K562 (cell line): ENCODE measurements around the gene TMCO4.

Experiments used
- ATF1 ChIP-seq, 2 experiments: fragments of 450-650 bp in 1 of 2; IDR thresholded peaks; 2 replicates each; pipeline ENCODE4 v1.6.1; 2016; ENCODE audit warnings: missing compliant biosample characterization in 1 of 2, missing genetic modification characterization in 1 of 2
- BMI1 ChIP-seq: fragments of 150-350 bp; IDR thresholded peaks from 2 replicates; pipeline ENCODE4 v1.6.1; 2014; ENCODE audit warnings: low read length
- CTCF ChIP-seq, 3 experiments: IDR thresholded peaks in 2 of 3; conservative IDR thresholded peaks in 1 of 3; 2 replicates each; pipeline ENCODE4 v1.5.1; 2011 to 2012; ENCODE audit warnings: low read length in 3 of 3, mild to moderate bottlenecking in 3 of 3, control low read depth in 2 of 3, improper control_type of control experiment in 1 of 3, inconsistent platforms in 1 of 3, low read depth in 1 of 3, mixed read lengths in 1 of 3, moderate library complexity in 1 of 3; ENCODE audit not compliant: insufficient read depth in 2 of 3
- EZH2 ChIP-seq: IDR thresholded peaks from 2 replicates; pipeline ENCODE4 v1.6.1; 2012; ENCODE audit warnings: low read depth, mild to moderate bottlenecking, inconsistent platforms, low read length, borderline replicate concordance
- HOXB6 ChIP-seq: fragments of 250-450 bp; sonication (Bioruptor Pico); IDR thresholded peaks from 2 replicates; pipeline ENCODE4 v1.5.1; 2022; ENCODE audit warnings: mild to moderate bottlenecking, borderline replicate concordance
- NFIC ChIP-seq: fragments of 450-650 bp; IDR thresholded peaks from 2 replicates; pipeline ENCODE4 v1.6.1; 2017; ENCODE audit warnings: mild to moderate bottlenecking, inconsistent platforms
- SIX5 ChIP-seq, 2 experiments: IDR thresholded peaks; 2 replicates each; pipeline ENCODE4 v1.6.1; 2011; ENCODE audit warnings: low read length in 2 of 2, borderline replicate concordance in 1 of 2, low read depth in 1 of 2, mild to moderate bottlenecking in 1 of 2, moderate library complexity in 1 of 2; ENCODE audit not compliant: insufficient read depth in 1 of 2
- SMARCB1 ChIP-seq: IDR thresholded peaks from 2 replicates; pipeline ENCODE4 v1.6.1; 2011; ENCODE audit warnings: improper control_type of control experiment, low read depth; ENCODE audit not compliant: insufficient read length
- SMARCC2 ChIP-seq: fragments of 450-650 bp; IDR thresholded peaks from 2 replicates; pipeline ENCODE4 v1.6.1; 2017; ENCODE audit warnings: antibody characterized with exemption, moderate library complexity, mild to moderate bottlenecking, low read depth
- SMC3 ChIP-seq: conservative IDR thresholded peaks from 2 replicates; pipeline ENCODE4 v1.6.1; 2011; ENCODE audit warnings: low read depth, low read length, improper control_type of control experiment; ENCODE audit not compliant: insufficient read depth
- ZNF133 ChIP-seq: fragments of 250-450 bp; sonication (Bioruptor Pico); IDR thresholded peaks from 2 replicates; pipeline ENCODE4 v1.4.0; 2020; ENCODE audit warnings: mild to moderate bottlenecking

GRCh38 chr1:19776287-19776686, 23.4 kb downstream of the TMCO4 start:
- TF ChIP-seq SMARCB1: no peak
- TF ChIP-seq BMI1: no peak
- no peak for TF ChIP-seq NFIC
- no peak for TF ChIP-seq HOXB6 (CRISPR knock-in tag)
- no peak for TF ChIP-seq CTCF (IDR thresholded peaks at IDR 0.05 in 2 of 3, conservative IDR thresholded peaks at IDR 0.05 in 1 of 3; ENCODE audit: insufficient read depth in 2 of 3, low read depth in 1 of 3, low read length in 3 of 3)
- no peak for TF ChIP-seq ZNF133 (CRISPR knock-in tag)
- TF ChIP-seq SMARCC2: no peak
- no peak for TF ChIP-seq SIX5 (IDR thresholded peaks at IDR 0.05; ENCODE audit: borderline replicate concordance in 1 of 2, insufficient read depth in 1 of 2, low read depth in 1 of 2, low read length in 2 of 2)
- TF ChIP-seq EZH2: no peak
- no peak for TF ChIP-seq ATF1 (CRISPR knock-in tag; IDR thresholded peaks at IDR 0.05)
- TF ChIP-seq ATF1 (tag; IDR thresholded peaks at IDR 0.05): no peak
- no peak for TF ChIP-seq SMC3
